Nephron (organoid): ENCODE results near the gene GPBP1.

Experiments used
- H3K27ac Mint-ChIP-seq, 3 experiments: 2 replicates each; pipeline ENCODE4 v1.8.0; 2020; ENCODE audit warnings: mixed read lengths in 3 of 3, mild to moderate bottlenecking in 2 of 3, moderate library complexity in 1 of 3
- H3K27me3 Mint-ChIP-seq: 2 replicates; pipeline ENCODE4 v1.8.0; 2021; ENCODE audit warnings: low read depth, mild to moderate bottlenecking, moderate library complexity, mixed read lengths
- H3K36me3 Mint-ChIP-seq: 2 replicates; pipeline ENCODE4 v1.8.0; 2020; ENCODE audit warnings: low read depth, mixed read lengths
- H3K4me1 Mint-ChIP-seq: 2 replicates; pipeline ENCODE4 v1.8.0; 2020; ENCODE audit warnings: mixed read lengths
- H3K4me3 Mint-ChIP-seq, 3 experiments: 2 replicates each; pipeline ENCODE4 v1.8.0; 2020; ENCODE audit warnings: mild to moderate bottlenecking in 3 of 3, mixed read lengths in 3 of 3, moderate library complexity in 2 of 3
- H3K9me3 Mint-ChIP-seq: 2 replicates; pipeline ENCODE4 v1.8.0; 2020; ENCODE audit warnings: mixed read lengths
- CTCF ChIP-seq, 3 experiments: fragments of 200-600 bp; sonication (generic); IDR thresholded peaks; one replicate each; pipeline ENCODE4 v1.5.0; 2021; ENCODE audit warnings: antibody characterized with exemption in 3 of 3; ENCODE audit not compliant: unreplicated experiment in 3 of 3

GPBP1 gene

GRCh38 chr5:57243286-57244137 is 69.7 kb downstream of the GPBP1 start:
- H3K36me3 Mint-ChIP-seq: peaks cover 61% of the 10 kb centered on the region
- H3K4me3 Mint-ChIP-seq: no peak overlapping the region
- no peak for TF ChIP-seq CTCF (IDR thresholded peaks at IDR 0.05; ENCODE audit: unreplicated experiment in 3 of 3)
- H3K27ac Mint-ChIP-seq: no peak overlapping the region
- H3K27me3 Mint-ChIP-seq: no peaks in the 10 kb centered on the region
- H3K4me1 Mint-ChIP-seq: no peaks in the 10 kb centered on the region
- no peaks in the 10 kb centered on the region for H3K9me3 Mint-ChIP-seq

- H3K4me3 Mint-ChIP-seq: no peak overlapping the region
- no peaks in the 10 kb centered on the region for H3K27me3 Mint-ChIP-seq
- no peak for TF ChIP-seq CTCF (IDR thresholded peaks at IDR 0.05; ENCODE audit: unreplicated experiment in 3 of 3)
- peaks cover 64% of the 10 kb centered on the region for H3K36me3 Mint-ChIP-seq
- H3K4me1 Mint-ChIP-seq: no peaks in the 10 kb centered on the region
- H3K27ac Mint-ChIP-seq: no peak overlapping the region
- H3K9me3 Mint-ChIP-seq: no peaks in the 10 kb centered on the region
Observed at GRCh38 chr5:57244331-57244730, 70.5 kb downstream of the GPBP1 start.

GRCh38 chr5:57246426-57246825 is 72.6 kb downstream of the GPBP1 start:
- H3K4me1 Mint-ChIP-seq: no peaks in the 10 kb centered on the region
- H3K36me3 Mint-ChIP-seq: peaks cover 67% of the 10 kb centered on the region
- H3K9me3 Mint-ChIP-seq: no peaks in the 10 kb centered on the region
- no peak for TF ChIP-seq CTCF (IDR thresholded peaks at IDR 0.05; ENCODE audit: unreplicated experiment in 3 of 3)
- H3K27ac Mint-ChIP-seq: peak overlapping the region in 1 of 3 experiments; percentile 3
- no peak overlapping the region for H3K4me3 Mint-ChIP-seq
- H3K27me3 Mint-ChIP-seq: no peaks in the 10 kb centered on the region

GRCh38 chr5:57247765-57248164 is 73.9 kb downstream of the GPBP1 start:
- Mint-ChIP-seq H3K36me3 (peaks cover 73% of the 10 kb centered on the region), H3K4me3 (no peak overlapping the region), H3K27ac (no peak overlapping the region), H3K9me3 (no peaks in the 10 kb centered on the region), H3K4me1 (no peaks in the 10 kb centered on the region), H3K27me3 (no peaks in the 10 kb centered on the region)
- TF ChIP-seq CTCF (IDR thresholded peaks at IDR 0.05; ENCODE audit: unreplicated experiment in 3 of 3): no peak

GRCh38 chr5:57249265-57249874 is 75.5 kb downstream of the GPBP1 start:
- Mint-ChIP-seq H3K4me3 (no peak overlapping the region), H3K27me3 (no peaks in the 10 kb centered on the region), H3K9me3 (no peaks in the 10 kb centered on the region), H3K27ac (no peak overlapping the region), H3K4me1 (no peaks in the 10 kb centered on the region), H3K36me3 (peaks cover 78% of the 10 kb centered on the region)
- no peak for TF ChIP-seq CTCF (IDR thresholded peaks at IDR 0.05; ENCODE audit: unreplicated experiment in 3 of 3)
